ENCODE data around the gene JDP2.

DNA sequence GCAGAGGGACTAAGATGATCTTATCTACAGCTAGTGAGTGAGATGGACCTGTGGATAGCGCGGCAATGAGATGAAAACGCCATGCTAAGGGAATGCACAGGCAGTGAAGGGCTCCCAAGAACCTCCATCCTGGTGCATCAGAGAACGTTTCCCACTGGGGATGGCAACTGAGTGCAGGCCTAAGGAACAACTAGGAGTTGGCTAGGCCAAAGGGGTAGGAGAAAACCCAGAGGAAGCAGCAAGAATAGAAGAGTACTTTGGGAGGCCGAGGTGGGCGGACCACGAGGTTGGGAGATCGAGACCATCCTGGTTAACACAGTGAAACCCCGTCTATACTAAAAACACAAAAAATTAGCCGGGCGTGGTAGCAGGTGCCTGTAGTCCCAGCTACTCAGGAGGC lies 69.9 kb downstream of the JDP2 start:
- TF ChIP-seq, protein P1, sequence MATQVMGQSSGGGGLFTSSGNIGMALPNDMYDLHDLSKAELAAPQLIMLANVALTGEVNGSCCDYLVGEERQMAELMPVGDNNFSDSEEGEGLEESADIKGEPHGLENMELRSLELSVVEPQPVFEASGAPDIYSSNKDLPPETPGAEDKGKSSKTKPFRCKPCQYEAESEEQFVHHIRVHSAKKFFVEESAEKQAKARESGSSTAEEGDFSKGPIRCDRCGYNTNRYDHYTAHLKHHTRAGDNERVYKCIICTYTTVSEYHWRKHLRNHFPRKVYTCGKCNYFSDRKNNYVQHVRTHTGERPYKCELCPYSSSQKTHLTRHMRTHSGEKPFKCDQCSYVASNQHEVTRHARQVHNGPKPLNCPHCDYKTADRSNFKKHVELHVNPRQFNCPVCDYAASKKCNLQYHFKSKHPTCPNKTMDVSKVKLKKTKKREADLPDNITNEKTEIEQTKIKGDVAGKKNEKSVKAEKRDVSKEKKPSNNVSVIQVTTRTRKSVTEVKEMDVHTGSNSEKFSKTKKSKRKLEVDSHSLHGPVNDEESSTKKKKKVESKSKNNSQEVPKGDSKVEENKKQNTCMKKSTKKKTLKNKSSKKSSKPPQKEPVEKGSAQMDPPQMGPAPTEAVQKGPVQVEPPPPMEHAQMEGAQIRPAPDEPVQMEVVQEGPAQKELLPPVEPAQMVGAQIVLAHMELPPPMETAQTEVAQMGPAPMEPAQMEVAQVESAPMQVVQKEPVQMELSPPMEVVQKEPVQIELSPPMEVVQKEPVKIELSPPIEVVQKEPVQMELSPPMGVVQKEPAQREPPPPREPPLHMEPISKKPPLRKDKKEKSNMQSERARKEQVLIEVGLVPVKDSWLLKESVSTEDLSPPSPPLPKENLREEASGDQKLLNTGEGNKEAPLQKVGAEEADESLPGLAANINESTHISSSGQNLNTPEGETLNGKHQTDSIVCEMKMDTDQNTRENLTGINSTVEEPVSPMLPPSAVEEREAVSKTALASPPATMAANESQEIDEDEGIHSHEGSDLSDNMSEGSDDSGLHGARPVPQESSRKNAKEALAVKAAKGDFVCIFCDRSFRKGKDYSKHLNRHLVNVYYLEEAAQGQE (tag by site-specific recombination; IDR thresholded peaks at IDR 0.05): no peak
- TF ChIP-seq ZXDB (tag by site-specific recombination; IDR thresholded peaks at IDR 0.05) (no peak), ZNF510 (tag by site-specific recombination; IDR thresholded peaks at IDR 0.05; ENCODE audit: insufficient replicate concordance) (no peak)

All from HEK293 (cell line).